H1 (cell line): ENCODE results near the gene PKP3. TPM values are rescaled to one million over a fixed set of nuclear protein-coding genes. Genes with fewer than 3 reads are reported as not detected.

Experiments
- EP300 ChIP-seq, 2 experiments: IDR thresholded peaks; 1 replicate in 1 of 2; 2 replicates in 1 of 2; pipeline ENCODE4 v1.6.1; 2011 to 2012; ENCODE audit warnings: low read depth in 2 of 2, low read length in 2 of 2, mild to moderate bottlenecking in 2 of 2, borderline replicate concordance in 1 of 2, inconsistent platforms in 1 of 2, moderate library complexity in 1 of 2
- POLR2AphosphoS5 ChIP-seq: IDR thresholded peaks from 2 replicates; pipeline ENCODE4 v1.6.1; 2011; ENCODE audit warnings: low read depth, low read length
- polyA plus RNA-seq, 7 experiments: library from polyadenylated mRNA; depleted of rRNA in 3 of 7; stranded (reverse) in 5 of 7; unstranded in 2 of 7; fragments of >200 nt in 5 of 7; fragments of 200-250 nt in 2 of 7; gene quantifications; 1 replicate in 5 of 7; 2 replicates in 1 of 7; 4 replicates in 1 of 7; pipeline versions ENCODE4 v1.2.1 to v1.2.3, GENCODE V29; 2011 to 2013; ENCODE audit warnings: missing spikeins in 2 of 7, mixed read lengths in 2 of 7
- total RNA-seq: library from RNA; stranded (reverse); fragmentation: NEBNext Ultra II Directional; extraction: Animal tissue kit (Norgen Biotek cat#: 25700); gene quantifications from 2 replicates; pipeline ENCODE4 v1.2.1, GENCODE V29; 2021

PKP3 gene
- total and polyA plus RNA-seq, 2 of the 8 experiments (the other 6 are each of a cell fraction or from before 2014, with no cell fraction given) = 16.7 to 28.7 TPM

DNA sequence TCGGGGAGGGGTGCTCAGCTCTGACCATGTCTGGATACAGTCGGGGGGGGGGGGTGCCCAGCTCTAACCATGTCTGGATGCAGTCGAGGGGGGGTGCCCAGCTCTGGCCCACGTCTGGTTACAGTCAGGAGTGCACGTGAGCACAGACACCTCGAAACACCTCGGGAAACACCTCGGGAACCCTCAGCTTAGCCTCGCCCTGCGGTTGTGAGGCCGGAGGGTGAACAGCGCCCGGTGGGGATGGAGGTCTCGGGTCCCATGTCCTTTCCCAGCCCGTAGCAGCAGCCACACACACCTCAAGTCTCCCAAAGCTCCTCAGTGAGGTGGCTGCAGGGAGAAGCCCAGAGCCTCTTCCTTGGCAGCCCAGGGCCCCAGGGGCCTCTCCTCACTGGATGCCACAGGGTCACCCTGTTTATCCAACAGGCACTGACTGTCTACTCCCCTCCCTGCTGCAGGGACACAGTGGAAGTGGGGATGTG lies 18.7 kb downstream of the PKP3 start (continued):
- TF ChIP-seq EP300 (IDR thresholded peaks at IDR 0.05; ENCODE audit: borderline replicate concordance in 1 of 2, low read depth in 2 of 2, low read length in 2 of 2) (no peak), POLR2AphosphoS5 (no peak)
